ENCODE data around the gene ATG9B.

The ATG9B gene

DNA sequence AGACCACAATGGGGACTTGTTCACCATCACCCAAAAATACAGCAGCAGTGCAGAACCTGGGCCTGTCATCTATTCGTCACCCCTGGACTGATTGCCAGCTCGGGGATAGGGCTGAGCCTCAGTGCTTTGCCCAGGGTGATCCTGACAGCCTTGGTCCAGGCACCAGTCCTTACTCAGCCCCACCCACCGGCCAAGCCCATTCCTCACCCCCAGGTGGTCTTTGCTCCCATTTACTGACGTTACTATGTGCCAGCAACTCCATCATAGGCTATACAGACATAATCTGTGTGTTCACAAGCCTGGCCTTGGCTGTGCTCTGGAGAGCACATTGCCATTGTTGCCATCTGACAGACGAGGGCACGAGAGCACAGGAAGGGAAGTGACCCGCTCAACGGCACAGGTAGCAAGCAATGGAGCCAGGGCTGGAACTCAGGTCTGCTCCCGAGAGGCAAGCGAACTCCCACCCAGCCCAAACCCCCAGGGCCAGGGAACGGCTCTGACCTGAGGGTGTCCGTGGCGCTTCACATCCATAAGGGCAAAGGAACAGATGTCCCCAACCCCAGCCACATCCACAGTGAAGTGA, 6.8 kb downstream of the ATG9B start:
- ChIA-PET CTCF (interaction anchor here (0.9 to 7.9 kb wide), 18 partner anchors 8 to 614 kb away, joined by 3 to 84 read pairs (median 6); partner anchors contain the start of genes ABCB8 and NOS3), POLR2A (no interaction called here)
- TF ChIP-seq, protein P1, sequence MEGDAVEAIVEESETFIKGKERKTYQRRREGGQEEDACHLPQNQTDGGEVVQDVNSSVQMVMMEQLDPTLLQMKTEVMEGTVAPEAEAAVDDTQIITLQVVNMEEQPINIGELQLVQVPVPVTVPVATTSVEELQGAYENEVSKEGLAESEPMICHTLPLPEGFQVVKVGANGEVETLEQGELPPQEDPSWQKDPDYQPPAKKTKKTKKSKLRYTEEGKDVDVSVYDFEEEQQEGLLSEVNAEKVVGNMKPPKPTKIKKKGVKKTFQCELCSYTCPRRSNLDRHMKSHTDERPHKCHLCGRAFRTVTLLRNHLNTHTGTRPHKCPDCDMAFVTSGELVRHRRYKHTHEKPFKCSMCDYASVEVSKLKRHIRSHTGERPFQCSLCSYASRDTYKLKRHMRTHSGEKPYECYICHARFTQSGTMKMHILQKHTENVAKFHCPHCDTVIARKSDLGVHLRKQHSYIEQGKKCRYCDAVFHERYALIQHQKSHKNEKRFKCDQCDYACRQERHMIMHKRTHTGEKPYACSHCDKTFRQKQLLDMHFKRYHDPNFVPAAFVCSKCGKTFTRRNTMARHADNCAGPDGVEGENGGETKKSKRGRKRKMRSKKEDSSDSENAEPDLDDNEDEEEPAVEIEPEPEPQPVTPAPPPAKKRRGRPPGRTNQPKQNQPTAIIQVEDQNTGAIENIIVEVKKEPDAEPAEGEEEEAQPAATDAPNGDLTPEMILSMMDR (IDR thresholded peaks at IDR 0.05; ENCODE audit: control extremely low read depth, extremely low read depth, low read depth, missing control alignments), result no peak
- DNase-seq (ENCODE audit: extremely low spot score), result no peak

DNA sequence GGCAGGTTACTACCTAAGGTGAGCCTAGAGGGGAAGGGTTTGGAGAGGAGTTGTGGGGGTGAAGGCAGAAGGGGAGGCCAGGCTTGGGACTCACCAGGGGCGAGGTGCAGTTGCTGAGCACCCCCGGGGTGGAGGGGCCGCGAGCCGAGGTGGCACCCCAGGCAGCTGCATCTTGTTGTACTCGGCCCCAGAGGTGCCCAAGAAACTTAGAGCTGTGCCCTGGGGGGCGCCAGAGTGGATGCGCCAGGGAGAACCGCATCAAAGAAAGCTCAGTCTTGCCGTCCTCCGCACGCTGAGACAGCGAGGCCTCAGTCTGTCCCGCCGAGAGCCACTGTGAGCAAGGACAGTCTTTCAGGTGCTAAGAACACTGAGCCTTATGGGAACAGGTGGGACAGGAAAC, 7.4 kb downstream of the ATG9B start:
- DNase-seq (ENCODE audit: extremely low spot score), result no peak
- TF ChIP-seq, protein P1 (IDR thresholded peaks at IDR 0.05; ENCODE audit: control extremely low read depth, extremely low read depth, low read depth, missing control alignments), result no peak
- ChIA-PET POLR2A (no interaction called here), CTCF (interaction anchor here (0.9 to 7.9 kb wide), 9 partner anchors 8 to 91 kb away, joined by 3 to 84 read pairs (median 11); partner anchors contain the start of gene NOS3)

DNA sequence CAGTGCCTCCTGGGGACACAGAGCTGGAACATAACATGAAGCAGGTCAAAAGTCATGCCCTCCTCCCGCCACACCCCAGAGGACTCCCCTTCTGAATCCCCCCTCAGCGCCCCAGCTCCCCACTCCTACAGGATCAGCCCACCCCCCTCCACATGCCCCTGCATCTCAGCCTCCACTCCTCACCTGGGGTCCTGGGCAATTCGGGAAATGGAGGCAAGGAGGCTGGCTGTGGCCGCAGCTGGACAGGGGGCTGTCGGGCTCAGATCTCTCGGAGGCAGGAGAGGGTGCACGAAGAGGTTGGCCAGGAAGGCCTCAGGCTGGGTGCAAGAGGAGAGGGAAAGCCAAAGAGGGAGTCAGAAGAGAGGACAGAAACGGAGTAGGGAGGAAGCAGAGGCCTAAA, 7.8 kb downstream of the ATG9B start:
- TF ChIP-seq, protein P1 (IDR thresholded peaks at IDR 0.05; ENCODE audit: control extremely low read depth, extremely low read depth, low read depth, missing control alignments), result no peak

DNA sequence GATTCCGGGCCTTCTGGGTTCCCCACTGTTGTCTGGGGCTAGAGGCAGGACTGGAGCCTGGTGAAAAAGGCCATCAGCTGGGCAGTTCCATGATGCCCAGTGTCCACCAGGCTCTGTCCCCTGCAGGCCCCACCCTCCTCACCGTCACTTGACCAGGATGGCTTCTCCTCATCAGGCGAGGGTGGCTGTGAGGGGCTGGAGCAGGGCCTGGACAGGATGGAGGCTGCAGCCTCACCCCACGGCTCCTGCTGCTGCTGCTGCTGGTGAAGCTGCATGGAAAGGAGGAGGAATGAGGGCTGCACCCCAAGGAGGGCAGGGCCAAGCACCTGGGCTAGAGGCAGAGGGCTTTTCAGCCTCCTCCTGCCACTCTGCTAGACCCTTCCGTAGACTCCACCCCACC, 8.3 kb downstream of the ATG9B start:
- POLR2A ChIA-PET, result no interaction called here
- CTCF ChIA-PET, result interaction anchor here (7.9 kb wide), 1 partner anchor 7 kb away, joined by 84 read pairs; no protein-coding TSS in a partner anchor

More for the DNA sequence above, 7.8 kb downstream of the ATG9B start:
- DNase-seq (ENCODE audit: extremely low spot score), result no peak
- POLR2A ChIA-PET, result no interaction called here
- CTCF ChIA-PET, result interaction anchor here (0.9 to 7.9 kb wide), 6 partner anchors 8 to 78 kb away, joined by 3 to 84 read pairs (median 14); no protein-coding TSS in a partner anchor

DNA sequence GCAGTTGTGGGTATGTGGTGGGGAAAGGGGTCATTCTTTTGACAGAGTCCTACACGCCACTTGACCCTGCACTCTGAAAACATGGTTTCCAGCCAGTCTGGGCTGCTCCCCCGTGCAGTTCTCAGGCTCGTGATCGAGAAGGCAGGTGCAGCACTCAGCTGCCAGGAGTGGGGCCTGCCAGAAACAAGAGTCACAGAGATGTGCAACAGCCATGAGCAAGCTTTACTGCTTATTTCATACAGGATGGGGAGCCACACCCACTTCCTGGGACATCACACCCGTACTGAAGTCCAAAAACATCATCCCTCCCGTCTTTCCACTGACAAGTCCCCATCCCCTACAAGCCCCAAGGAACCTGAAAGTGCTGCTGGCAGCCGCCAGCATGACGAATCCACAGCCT, 9.3 kb downstream of the ATG9B start:
- no peak for DNase-seq (ENCODE audit: extremely low spot score)
- ChIA-PET CTCF (interaction anchor here (0.8 to 1.5 kb wide), 5 partner anchors 13 to 109 kb away, joined by 3 to 5 read pairs (median 3); partner anchors contain the start of gene ABCB8), POLR2A (no interaction called here)
- TF ChIP-seq, protein P1 (IDR thresholded peaks at IDR 0.05; ENCODE audit: control extremely low read depth, extremely low read depth, low read depth, missing control alignments), result no peak

More for the DNA sequence above, 8.3 kb downstream of the ATG9B start:
- no peak for DNase-seq (ENCODE audit: extremely low spot score)
- TF ChIP-seq, protein P1 (IDR thresholded peaks at IDR 0.05; ENCODE audit: control extremely low read depth, extremely low read depth, low read depth, missing control alignments), result no peak

DNA sequence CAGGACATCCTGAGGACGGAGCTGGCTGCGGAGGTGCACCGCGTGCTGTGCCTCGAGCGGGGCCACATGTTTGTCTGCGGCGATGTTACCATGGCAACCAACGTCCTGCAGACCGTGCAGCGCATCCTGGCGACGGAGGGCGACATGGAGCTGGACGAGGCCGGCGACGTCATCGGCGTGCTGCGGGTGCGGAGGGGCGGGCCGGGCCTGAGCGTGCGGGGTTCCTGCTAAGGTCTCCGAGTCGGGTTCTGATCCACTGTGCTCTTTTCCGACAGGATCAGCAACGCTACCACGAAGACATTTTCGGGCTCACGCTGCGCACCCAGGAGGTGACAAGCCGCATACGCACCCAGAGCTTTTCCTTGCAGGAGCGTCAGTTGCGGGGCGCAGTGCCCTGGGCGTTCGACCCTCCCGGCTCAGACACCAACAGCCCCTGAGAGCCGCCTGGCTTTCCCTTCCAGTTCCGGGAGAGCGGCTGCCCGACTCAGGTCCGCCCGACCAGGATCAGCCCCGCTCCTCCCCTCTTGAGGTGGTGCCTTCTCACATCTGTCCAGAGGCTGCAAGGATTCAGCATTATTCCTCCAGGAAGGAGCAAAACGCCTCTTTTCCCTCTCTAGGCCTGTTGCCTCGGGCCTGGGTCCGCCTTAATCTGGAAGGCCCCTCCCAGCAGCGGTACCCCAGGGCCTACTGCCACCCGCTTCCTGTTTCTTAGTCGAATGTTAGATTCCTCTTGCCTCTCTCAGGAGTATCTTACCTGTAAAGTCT, 10.4 kb downstream of the ATG9B start:
- CTCF ChIA-PET, result interaction anchor here (0.7 to 1.5 kb wide), 5 partner anchors 9 to 116 kb away, joined by 3 read pairs; no protein-coding TSS in a partner anchor

More for the DNA sequence above, 10.4 kb downstream of the ATG9B start:
- TF ChIP-seq, protein P1 (IDR thresholded peaks at IDR 0.05; ENCODE audit: control extremely low read depth, extremely low read depth, low read depth, missing control alignments), result no peak
- POLR2A ChIA-PET, result interaction anchor here (0.5 kb wide), 1 partner anchor 127 kb away, joined by 3 read pairs; no protein-coding TSS in a partner anchor
- peak; percentile 78 for DNase-seq (ENCODE audit: extremely low spot score)
